HEK293 (cell line): Measurements from ENCODE around the gene BHMT.

Experiments used
- TCF7L2 ChIP-seq: IDR thresholded peaks from 2 replicates; pipeline ENCODE4 v1.6.1; 2011; ENCODE audit warnings: low read depth, mild to moderate bottlenecking, inconsistent platforms, low read length, moderate library complexity, borderline replicate concordance
- ZNF121 ChIP-seq: fragments of 450-650 bp; formaldehyde crosslinking; IDR thresholded peaks from 2 replicates; pipeline ENCODE4 v1.5.1; 2016; ENCODE audit warnings: missing biosample characterization, missing genetic modification characterization
- TF ChIP-seq, protein P1 (sequence below): fragments of 450-650 bp; formaldehyde crosslinking; IDR thresholded peaks from 2 replicates; pipeline ENCODE4 v1.5.1; 2016; ENCODE audit warnings: missing biosample characterization, missing genetic modification characterization
- TF ChIP-seq, protein P2 (sequence below): fragments of 450-650 bp; formaldehyde crosslinking; conservative IDR thresholded peaks from 2 replicates; pipeline ENCODE4 v1.5.1; 2016; ENCODE audit warnings: low read depth, missing biosample characterization, missing genetic modification characterization

DNA sequence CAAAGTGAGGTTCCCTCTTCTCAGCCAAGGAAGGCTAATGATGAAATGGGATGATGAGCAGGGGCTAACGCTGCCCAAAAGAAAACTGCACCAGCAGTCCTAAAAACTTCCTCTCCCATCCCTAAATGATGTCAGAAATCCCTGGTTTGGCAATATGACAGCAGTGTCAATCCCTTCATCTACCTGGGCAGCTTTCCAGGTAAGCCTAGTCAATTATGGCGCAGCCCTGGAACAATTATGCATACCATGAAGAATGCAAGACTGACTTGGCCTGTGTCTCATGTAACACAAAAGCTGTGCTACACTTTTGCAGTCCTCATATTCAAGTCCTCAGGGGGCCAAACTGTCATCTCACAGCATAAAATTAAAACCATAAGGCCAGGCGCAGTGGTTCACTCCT is 49.2 kb upstream of the BHMT start:
- no peak for TF ChIP-seq TCF7L2
- TF ChIP-seq, protein P1, sequence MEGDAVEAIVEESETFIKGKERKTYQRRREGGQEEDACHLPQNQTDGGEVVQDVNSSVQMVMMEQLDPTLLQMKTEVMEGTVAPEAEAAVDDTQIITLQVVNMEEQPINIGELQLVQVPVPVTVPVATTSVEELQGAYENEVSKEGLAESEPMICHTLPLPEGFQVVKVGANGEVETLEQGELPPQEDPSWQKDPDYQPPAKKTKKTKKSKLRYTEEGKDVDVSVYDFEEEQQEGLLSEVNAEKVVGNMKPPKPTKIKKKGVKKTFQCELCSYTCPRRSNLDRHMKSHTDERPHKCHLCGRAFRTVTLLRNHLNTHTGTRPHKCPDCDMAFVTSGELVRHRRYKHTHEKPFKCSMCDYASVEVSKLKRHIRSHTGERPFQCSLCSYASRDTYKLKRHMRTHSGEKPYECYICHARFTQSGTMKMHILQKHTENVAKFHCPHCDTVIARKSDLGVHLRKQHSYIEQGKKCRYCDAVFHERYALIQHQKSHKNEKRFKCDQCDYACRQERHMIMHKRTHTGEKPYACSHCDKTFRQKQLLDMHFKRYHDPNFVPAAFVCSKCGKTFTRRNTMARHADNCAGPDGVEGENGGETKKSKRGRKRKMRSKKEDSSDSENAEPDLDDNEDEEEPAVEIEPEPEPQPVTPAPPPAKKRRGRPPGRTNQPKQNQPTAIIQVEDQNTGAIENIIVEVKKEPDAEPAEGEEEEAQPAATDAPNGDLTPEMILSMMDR = no peak
- TF ChIP-seq ZNF121 (tag by site-specific recombination) = no peak
- TF ChIP-seq, protein P2, sequence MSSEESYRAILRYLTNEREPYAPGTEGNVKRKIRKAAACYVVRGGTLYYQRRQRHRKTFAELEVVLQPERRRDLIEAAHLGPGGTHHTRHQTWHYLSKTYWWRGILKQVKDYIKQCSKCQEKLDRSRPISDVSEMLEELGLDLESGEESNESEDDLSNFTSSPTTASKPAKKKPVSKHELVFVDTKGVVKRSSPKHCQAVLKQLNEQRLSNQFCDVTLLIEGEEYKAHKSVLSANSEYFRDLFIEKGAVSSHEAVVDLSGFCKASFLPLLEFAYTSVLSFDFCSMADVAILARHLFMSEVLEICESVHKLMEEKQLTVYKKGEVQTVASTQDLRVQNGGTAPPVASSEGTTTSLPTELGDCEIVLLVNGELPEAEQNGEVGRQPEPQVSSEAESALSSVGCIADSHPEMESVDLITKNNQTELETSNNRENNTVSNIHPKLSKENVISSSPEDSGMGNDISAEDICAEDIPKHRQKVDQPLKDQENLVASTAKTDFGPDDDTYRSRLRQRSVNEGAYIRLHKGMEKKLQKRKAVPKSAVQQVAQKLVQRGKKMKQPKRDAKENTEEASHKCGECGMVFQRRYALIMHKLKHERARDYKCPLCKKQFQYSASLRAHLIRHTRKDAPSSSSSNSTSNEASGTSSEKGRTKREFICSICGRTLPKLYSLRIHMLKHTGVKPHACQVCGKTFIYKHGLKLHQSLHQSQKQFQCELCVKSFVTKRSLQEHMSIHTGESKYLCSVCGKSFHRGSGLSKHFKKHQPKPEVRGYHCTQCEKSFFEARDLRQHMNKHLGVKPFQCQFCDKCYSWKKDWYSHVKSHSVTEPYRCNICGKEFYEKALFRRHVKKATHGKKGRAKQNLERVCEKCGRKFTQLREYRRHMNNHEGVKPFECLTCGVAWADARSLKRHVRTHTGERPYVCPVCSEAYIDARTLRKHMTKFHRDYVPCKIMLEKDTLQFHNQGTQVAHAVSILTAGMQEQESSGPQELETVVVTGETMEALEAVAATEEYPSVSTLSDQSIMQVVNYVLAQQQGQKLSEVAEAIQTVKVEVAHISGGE (tag by site-specific recombination) = no peak
